CD4-positive, alpha-beta T cell treated with Interferon alpha-2 for 1 hour (primary cell): ENCODE data around the gene SPEF1.

Source experiments
- DNase-seq, 2 donors: peaks; one replicate each; pipeline ENCODE4 v3.0.0-alpha.2; 2020 to 2022

SPEF1 gene

GRCh38 chr20:3764659-3765058 is 16.6 kb downstream of the SPEF1 start:
- DNase-seq = no peak

GRCh38 chr20:3763671-3764601 is 17.3 kb downstream of the SPEF1 start:
- no peak for DNase-seq

GRCh38 chr20:3760655-3761348 is 20.4 kb downstream of the SPEF1 start:
- no peak for DNase-seq

- DNase-seq = no peak
Measured at GRCh38 chr20:3759884-3760283, 21.4 kb downstream of the SPEF1 start.

DNA sequence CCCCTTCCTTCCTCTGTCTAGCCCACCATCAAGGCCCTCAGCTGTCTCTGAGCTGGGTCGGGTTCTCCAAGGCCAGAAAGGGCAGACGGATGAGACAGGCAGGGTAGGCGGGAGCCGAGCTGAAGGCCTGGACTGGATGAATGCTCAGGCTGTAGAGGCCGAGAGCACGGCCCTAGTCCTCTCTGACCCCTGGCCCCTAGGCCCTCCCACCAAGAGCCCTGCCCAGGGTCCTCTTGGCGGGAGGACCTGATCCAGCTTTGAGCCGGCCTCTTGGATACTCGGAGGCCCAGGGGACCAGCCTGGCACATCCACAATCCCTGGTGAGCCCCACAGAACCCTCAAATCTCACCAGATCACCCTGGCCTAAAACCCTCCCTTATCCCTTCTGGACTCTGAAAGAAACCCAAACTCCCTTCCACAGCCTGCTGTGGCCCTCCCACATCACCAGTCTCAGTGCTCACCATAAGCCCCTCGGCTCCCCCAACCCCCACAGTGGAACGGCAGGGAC is 21.9 kb downstream of the SPEF1 start:
- no peak for DNase-seq

- DNase-seq = no peak
Measured at GRCh38 chr20:3758566-3758965, 22.7 kb downstream of the SPEF1 start.

DNA sequence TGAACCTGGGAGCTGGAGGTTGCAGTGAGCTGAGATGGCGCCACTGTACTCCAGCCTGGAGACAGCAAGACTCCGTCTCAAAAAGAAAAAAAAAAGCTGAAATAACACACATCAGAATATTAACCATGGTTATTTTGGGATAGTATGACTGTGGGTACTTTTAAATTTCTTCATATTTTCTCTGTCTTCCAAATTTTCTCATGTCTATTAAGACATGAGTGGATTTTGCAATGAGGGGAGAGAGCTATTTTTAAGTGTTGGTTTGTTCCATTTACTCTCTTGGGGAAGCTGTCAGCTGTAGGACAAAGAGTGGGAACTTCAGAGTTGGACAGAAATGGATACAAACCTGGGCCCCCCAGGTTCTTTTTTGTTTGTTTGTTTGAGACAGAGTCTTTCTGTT is 24.0 kb downstream of the SPEF1 start:
- no peak for DNase-seq

DNA sequence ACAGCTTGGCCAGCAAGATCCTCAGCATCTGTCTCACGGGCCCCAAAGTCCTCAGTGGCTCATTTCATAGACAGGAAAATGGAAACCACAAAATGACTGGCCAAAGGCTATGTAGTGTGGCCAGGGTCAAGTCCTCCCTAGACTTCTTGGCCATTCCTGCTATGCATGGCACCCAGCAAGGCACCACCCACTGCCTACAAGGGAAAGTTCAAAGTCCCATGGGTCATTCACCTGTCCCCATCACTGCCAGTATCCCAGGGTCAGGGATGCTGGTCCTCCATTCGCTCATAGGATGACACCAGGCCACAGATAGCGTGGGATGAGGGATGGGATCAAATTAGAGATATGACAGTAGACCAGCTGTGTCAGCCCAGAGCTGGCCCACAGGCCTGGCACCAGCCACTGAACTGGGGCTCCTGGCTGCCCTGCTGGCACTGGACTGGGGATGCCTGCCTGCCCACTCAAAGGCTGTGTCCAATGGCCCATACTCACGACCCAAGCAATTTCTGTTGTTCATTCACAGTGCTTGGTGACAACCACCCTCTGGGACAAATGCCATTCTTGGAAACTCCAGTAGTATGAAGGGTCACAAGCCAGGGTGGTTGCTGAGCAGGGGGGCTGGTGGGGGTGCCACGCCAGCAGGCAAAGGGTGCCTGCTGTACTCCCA is 25.3 kb downstream of the SPEF1 start:
- DNase-seq = no peak

GRCh38 chr20:3755269-3755668 is 26.0 kb downstream of the SPEF1 start:
- DNase-seq = no peak

- no peak for DNase-seq
Measured at GRCh38 chr20:3754276-3754630, 27.0 kb downstream of the SPEF1 start.

DNA sequence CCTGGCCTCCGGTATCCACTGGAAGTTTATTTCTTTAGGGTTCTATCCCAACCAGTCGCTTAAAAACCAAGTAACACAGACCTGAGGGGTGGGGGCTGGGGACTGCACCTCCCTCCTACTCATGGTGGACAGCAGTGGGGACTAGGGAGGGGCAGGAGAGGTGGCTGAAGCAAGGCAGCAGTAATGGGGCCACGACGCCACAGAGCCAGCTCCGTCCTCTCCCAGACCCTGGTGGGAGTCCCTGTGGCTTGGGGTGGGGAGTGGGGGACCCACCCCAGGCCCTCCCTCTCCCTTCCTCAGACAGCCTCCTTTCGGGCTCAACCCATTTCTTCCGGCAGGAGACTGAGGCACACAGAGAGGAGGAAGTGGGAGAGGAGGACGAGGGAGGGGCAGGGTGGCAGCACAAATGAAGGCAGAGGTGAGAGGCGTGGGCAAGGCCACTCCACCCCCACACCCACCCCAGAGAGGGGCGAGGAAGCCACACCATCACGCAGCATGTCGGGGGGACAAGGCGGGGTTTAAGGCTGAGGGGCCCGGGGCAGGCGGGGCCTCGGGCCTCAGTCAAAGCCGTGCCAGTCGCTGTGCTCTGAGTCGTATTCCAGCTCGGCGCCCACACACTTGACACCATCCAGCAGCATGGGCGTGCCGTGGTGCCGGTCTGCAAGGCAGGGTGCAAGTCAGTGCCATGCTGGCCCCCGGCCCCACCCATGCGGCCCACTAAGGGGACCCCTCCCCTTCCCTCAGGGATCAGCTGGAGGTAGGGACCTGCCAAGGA is 27.6 kb downstream of the SPEF1 start:
- DNase-seq = no peak

DNA sequence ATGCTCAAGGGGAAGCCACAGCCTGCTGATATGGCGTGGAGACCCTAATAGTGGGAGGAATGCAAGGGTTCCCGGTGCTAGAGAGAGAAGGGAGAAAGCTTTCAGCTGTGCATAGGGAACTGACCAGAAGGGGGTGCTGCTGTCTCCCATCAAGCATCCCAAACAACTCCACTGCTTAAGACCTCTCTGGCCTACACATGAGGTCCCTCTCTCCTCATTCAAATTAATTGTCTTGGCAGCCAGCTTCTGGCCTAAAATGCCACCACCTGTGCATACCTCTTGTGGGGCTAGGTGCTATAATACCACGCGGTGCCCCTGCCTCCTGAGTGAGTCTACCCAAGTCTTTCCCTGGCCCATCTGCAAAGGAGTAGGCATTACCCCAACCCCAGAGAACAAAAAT is 28.1 kb downstream of the SPEF1 start:
- peak; percentile 62 to 74 for DNase-seq

DNA sequence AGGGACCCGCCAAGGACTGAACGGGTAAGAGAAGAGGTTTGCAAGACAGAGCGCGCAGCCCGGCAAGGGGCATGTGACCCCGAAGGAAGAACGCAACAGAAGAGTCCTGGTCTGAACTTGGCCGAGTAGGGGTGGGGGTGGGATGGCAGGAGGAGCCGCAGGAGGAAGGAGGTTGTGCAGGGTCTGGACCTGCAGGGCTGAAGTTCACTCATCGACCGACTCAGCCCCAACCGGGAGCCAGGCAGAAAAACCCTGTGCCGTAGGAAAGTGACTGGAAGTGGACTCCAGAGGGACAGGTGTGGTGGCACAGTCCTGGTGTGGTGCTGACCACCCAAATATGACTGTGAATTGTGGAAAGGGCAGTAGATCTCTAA is 28.9 kb downstream of the SPEF1 start:
- DNase-seq = no peak

DNA sequence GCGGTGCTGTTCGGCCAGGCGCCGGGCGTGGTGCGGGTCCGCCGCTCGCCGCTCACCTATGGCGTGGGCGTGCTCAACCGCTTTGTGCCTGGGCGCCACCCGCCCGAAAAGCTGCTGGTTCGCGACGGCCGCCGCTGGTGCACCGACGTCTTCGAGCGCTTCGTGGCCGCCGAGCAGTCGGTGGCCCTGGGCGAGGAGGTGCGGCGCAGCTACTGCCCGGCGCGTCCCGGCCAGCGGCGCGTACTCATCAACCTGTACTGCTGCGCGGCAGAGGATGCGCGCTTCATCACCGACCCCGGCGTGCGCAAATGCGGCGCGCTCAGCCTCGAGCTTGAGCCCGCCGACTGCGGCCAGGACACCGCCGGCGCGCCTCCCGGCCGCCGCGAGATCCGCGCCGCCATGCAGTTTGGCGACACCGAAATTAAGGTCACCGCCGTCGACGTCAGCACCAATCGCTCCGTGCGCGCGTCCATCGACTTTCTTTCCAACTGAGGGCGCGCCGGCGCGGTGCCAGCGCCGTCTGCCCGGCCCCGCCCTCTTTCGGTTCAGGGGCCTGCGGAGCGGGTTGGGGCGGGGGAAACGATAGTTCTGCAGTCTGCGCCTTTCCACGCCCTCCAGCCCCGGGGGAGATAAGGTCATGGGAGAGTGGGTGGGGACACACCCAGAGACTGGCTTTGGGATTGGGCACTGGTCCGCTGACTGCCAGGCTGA is 29.4 kb downstream of the SPEF1 start:
- DNase-seq = peak; percentile 55 to 75

DNA sequence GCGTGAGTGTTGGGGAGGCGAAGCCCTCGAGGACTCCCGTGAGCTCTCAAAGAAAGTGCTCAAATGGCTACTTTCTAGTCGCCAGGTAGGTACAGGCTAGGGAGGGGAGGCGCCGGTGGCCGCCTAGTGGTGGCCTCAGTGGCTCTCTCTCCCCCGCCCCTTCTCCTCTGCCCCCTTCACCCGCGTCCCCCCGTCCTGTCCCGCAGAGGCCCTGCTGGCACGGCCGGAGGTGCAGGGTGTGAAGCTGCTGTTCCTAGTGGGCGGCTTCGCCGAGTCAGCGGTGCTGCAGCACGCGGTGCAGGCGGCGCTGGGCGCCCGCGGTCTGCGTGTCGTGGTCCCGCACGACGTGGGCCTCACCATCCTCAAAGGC is 30.0 kb downstream of the SPEF1 start:
- no peak for DNase-seq

DNA sequence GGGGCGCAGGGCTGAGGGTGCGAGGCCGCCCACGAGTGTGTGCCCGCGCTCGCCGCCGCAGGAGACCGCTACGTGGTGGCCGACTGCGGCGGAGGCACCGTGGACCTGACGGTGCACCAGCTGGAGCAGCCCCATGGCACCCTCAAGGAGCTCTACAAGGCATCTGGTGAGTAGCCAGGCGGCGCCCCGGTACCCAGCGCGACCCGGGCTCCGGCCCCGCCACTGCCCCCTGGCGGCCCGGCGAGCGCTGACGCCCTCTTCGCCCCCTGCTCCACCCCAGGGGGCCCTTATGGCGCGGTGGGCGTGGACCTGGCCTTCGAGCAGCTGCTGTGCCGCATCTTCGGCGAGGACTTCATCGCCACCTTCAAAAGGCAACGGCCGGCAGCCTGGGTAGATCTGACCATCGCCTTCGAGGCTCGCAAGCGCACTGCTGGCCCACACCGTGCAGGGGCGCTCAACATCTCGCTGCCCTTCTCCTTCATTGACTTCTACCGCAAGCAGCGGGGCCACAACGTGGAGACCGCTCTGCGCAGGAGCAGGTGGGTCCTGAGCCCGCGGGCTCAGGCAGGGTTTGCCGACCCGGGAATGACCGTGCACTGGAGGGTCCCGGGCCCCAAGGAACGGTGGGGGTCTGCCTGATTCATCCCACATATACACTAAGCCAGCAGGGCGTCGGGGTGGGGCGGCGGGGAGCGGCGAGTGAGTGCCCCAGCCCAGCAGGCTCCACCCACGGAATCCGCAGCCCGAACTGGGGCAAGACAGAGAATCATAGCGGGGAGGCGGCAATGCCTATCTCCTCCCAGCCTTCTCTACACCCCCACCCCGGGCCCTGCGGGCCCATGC is 31.3 kb downstream of the SPEF1 start:
- peak; percentile 27 to 42 for DNase-seq

DNA sequence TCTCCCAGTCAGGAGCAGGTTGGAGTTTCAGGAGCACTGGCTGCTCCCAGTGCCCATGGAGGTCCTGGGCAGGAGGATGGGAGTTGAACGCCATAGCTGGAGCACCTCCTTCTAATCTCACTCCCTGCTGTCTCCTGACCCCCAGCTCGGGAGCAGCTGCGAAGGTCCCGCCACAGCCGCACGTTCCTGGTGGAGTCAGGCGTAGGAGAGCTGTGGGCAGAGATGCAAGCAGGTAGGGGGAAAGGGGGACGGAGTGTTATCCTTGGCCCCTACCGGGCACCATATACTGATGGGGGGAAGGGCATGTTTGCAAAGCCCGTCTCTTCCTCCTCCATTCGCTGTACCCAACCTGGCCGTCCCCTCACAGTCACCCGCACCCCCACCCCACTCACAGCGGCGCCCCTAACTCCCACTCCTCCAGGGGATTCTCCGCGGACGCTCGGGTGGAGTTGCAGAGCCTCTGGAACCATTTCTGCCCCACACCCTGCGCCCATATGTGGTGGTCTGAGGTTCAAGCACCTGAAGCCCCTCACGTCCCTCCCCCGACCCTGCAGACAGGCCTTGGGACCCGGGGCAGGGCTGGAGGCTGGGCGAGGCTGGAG is 32.1 kb downstream of the SPEF1 start:
- DNase-seq = no peak

- no peak for DNase-seq
Measured at GRCh38 chr20:3748073-3748472, 33.2 kb downstream of the SPEF1 start.

DNA sequence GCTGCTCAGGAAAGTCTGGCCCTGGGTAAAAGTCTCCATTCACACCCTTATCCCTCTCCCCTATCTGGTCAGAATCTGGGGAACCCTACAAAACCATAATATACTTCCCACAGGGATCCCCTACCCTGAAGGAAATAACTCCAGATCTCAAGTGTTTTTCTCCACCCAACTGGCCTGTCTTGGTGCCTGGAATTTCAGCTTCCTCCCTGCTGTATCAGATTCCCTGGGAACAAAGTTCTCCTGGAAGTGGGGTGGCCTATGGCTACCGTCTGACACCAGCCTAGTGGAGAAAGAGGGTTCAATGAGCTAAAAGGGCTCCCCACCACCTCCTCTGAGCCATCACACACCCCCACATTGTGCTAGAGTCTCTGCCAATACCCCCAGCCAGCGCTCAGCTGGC is 33.8 kb downstream of the SPEF1 start:
- DNase-seq = no peak

- no peak for DNase-seq
Measured at GRCh38 chr20:3745686-3746173, 35.5 kb downstream of the SPEF1 start.
